Fibroblast of the aortic adventitia (primary cell): ENCODE results near the gene RET. TPM values are rescaled to one million over a fixed set of nuclear protein-coding genes. Genes with fewer than 3 reads are reported as not detected.

Experiments used
- DNase-seq: peaks from one replicate; pipeline ENCODE4 v3.0.0-alpha.2; 2010; ENCODE audit warnings: low read depth
- H3K4me3 ChIP-seq: 2 replicates; pipeline ENCODE4 v1.5.1; 2011; ENCODE audit warnings: low read depth, mild to moderate bottlenecking, control low read depth, low read length, moderate library complexity
- CTCF ChIP-seq: IDR thresholded peaks from 2 replicates; pipeline ENCODE4 v1.5.1; 2011; ENCODE audit warnings: mild to moderate bottlenecking, low read length, control low read depth, inconsistent platforms; ENCODE audit not compliant: insufficient read depth
- total RNA-seq: library from RNA; depleted of rRNA; stranded (reverse); fragments of >200 nt; gene quantifications from 2 replicates; pipeline ENCODE4 v1.2.3, GENCODE V29; 2012; ENCODE audit warnings: low replicate concordance

Gene RET
- total RNA-seq, 1 donor: 0.27 TPM

GRCh38 chr10:43111921-43112607, 35.2 kb downstream of the RET start:
- no peak for DNase-seq
- TF ChIP-seq CTCF: no peak
- no peak overlapping the region for H3K4me3 ChIP-seq

GRCh38 chr10:43112608-43112961, 35.7 kb downstream of the RET start:
- TF ChIP-seq CTCF: no peak
- DNase-seq: no peak
- H3K4me3 ChIP-seq: no peak overlapping the region

- TF ChIP-seq CTCF: no peak
- no peak overlapping the region for H3K4me3 ChIP-seq
- no peak for DNase-seq
Measured at GRCh38 chr10:43113201-43114087, 36.6 kb downstream of the RET start.

GRCh38 chr10:43114088-43114742, 37.3 kb downstream of the RET start:
- TF ChIP-seq CTCF: no peak
- DNase-seq: no peak
- H3K4me3 ChIP-seq: no peak overlapping the region

GRCh38 chr10:43114743-43115611, 38.1 kb downstream of the RET start:
- TF ChIP-seq CTCF: peak; percentile 14
- peak; percentile 29 for DNase-seq

More at GRCh38 chr10:43114743-43115611, 38.1 kb downstream of the RET start:
- H3K4me3 ChIP-seq: no peak overlapping the region
